ENCODE results near the gene ILRUN.

GRCh38 chr6:34705241-34705640, 8.7 kb upstream of the ILRUN start:
- no peak for TF ChIP-seq CTCF (IDR thresholded peaks at IDR 0.05)
- no peak for TF ChIP-seq POLR2A (IDR thresholded peaks at IDR 0.05)

Measured in ovary (tissue), 3 donors.